K562 (cell line): ENCODE measurements around the gene TMEM129. TPM values are rescaled to one million over a fixed set of nuclear protein-coding genes. Genes with fewer than 3 reads are reported as not detected.

Experiments
- ATAC-seq: fragments of 200-7000 bp; cut with Tn5 transposase; 3 replicates; pipeline ENCODE4 v1.9.1; 2020; ENCODE audit warnings: moderate library complexity
- BruUV-seq: library from RNA; stranded (reverse); fragments of 400-500 nt; replicated peaks from 2 replicates; lab custom pipeline; 2021; lab: Mats Ljungman, UMichigan
- CTCF ChIA-PET: fragments of 300-600 bp; formaldehyde crosslinking; extraction: SDS; loops from one replicate; lab custom pipeline; 2021; ENCODE audit warnings: low intra/inter-chr PET ratio; lab: Yijun Ruan, JAX
- POLR2A ChIA-PET: fragments of 300-600, 350-650 bp; sonication (Branson Sonifier 250); formaldehyde crosslinking; extraction: SDS; loops from one replicate; lab custom pipeline; 2021; ENCODE audit warnings: antibody characterized with exemption, inconsistent platforms; lab: Yijun Ruan, JAX
- DNase-seq, 4 experiments: peaks; one replicate each; pipeline versions ENCODE4 v3.0.0 to v3.0.0-alpha.2; 2011 to 2018; ENCODE audit warnings: low spot score in 3 of 4, mixed read lengths in 3 of 4; ENCODE audit errors: extremely low read depth in 1 of 4
- FAIRE-seq: peaks from 2 replicates; lab custom pipeline; 2011; peaks lifted over from hg19 to GRCh38; lab: Jason Lieb, UNC
- H2AFZ ChIP-seq: 2 replicates; pipeline ENCODE4 v1.6.0; 2011; ENCODE audit warnings: low read depth, low read length, control low read depth, inconsistent platforms
- H3K27ac ChIP-seq: fragments of 200-600 bp; 3 replicates; pipeline ENCODE4 v1.8.0; 2011; ENCODE audit warnings: low read depth, mild to moderate bottlenecking, control low read depth, inconsistent platforms, low read length, moderate library complexity, mixed read lengths; ENCODE audit errors: extremely low read depth
- H3K27me3 ChIP-seq, 2 experiments: fragments of 300-600 bp in 1 of 2; 2 replicates in 1 of 2; 3 replicates in 1 of 2; pipeline versions ENCODE4 v1.6.0 to v1.8.0; 2011; ENCODE audit warnings: inconsistent platforms in 2 of 2, low read length in 2 of 2, mild to moderate bottlenecking in 1 of 2, mixed read lengths in 1 of 2, moderate library complexity in 1 of 2; ENCODE audit not compliant: control insufficient read depth in 2 of 2, insufficient read depth in 2 of 2
- H3K36me3 ChIP-seq: fragments of 300-600 bp; 3 replicates; pipeline ENCODE4 v1.8.0; 2011; ENCODE audit warnings: mild to moderate bottlenecking, low read length, inconsistent platforms; ENCODE audit not compliant: control insufficient read depth, insufficient read depth
- H3K4me1 ChIP-seq, 2 experiments: fragments of 200-600 bp in 1 of 2; replicated peaks in 1 of 2; 2 replicates in 1 of 2; 3 replicates in 1 of 2; pipeline versions ENCODE4 v1.5.1 to v1.8.0; 2011; ENCODE audit warnings: inconsistent platforms in 2 of 2, low read length in 2 of 2, mild to moderate bottlenecking in 1 of 2, mixed read lengths in 1 of 2, moderate library complexity in 1 of 2; ENCODE audit not compliant: control insufficient read depth in 2 of 2, insufficient read depth in 2 of 2
- H3K4me2 ChIP-seq: 2 replicates; pipeline ENCODE4 v1.6.1; 2011; ENCODE audit warnings: low read length, control low read depth, inconsistent platforms, mixed read lengths; ENCODE audit not compliant: insufficient read depth
- H3K4me3 ChIP-seq: fragments of 200-600 bp; sonication (generic), shearing (Covaris generic); 2 replicates; pipeline ENCODE4 v1.5.1; 2016; ENCODE audit warnings: control low read depth, inconsistent platforms
- H3K79me2 ChIP-seq: fragments of 200-600 bp; 3 replicates; pipeline ENCODE4 v1.8.0; 2011; ENCODE audit warnings: low read length, inconsistent platforms; ENCODE audit not compliant: control insufficient read depth, insufficient read depth
- H3K9ac ChIP-seq, 2 experiments: 2 replicates each; pipeline versions ENCODE4 v1.6.0 to v1.6.1; 2011; ENCODE audit warnings: low read depth in 2 of 2, low read length in 2 of 2, control low read depth in 1 of 2, inconsistent platforms in 1 of 2, mild to moderate bottlenecking in 1 of 2, mixed read lengths in 1 of 2; ENCODE audit not compliant: insufficient read depth in 1 of 2
- H3K9me1 ChIP-seq: one replicate; pipeline ENCODE4 v1.6.0; 2011; ENCODE audit warnings: inconsistent platforms, mild to moderate bottlenecking, low read length, moderate library complexity; ENCODE audit not compliant: control insufficient read depth, insufficient read depth
- H3K9me3 ChIP-seq: replicated peaks from 2 replicates; pipeline ENCODE4 v1.5.1; 2011; ENCODE audit warnings: low read depth, low read length, inconsistent platforms; ENCODE audit not compliant: control insufficient read depth, insufficient read depth
- H4K20me1 ChIP-seq: replicated peaks from 2 replicates; pipeline ENCODE4 v1.6.1; 2011; ENCODE audit warnings: low read length, inconsistent platforms, mixed read lengths; ENCODE audit not compliant: control insufficient read depth, insufficient read depth
- HDAC2 ChIP-seq: fragments of 450-650 bp; IDR thresholded peaks from 2 replicates; pipeline ENCODE4 v1.6.1; 2016; ENCODE audit warnings: mild to moderate bottlenecking
- MBD1 ChIP-seq: fragments of 250-450 bp; sonication (Bioruptor Pico); IDR thresholded peaks from 2 replicates; pipeline ENCODE4 v1.8.0; 2022; ENCODE audit warnings: inconsistent platforms
- PHTF2 ChIP-seq: fragments of 250-450 bp; sonication (Bioruptor Pico); IDR thresholded peaks from 2 replicates; pipeline ENCODE4 v1.5.0; 2021; ENCODE audit warnings: mild to moderate bottlenecking
- POLR2A ChIP-seq: fragments of 450-650 bp; conservative IDR thresholded peaks from 2 replicates; pipeline ENCODE4 v1.6.1; 2016
- TBL1XR1 ChIP-seq, 2 experiments: IDR thresholded peaks; 2 replicates each; pipeline ENCODE4 v1.6.1; 2012; ENCODE audit warnings: improper control_type of control experiment in 2 of 2, low read length in 2 of 2, mild to moderate bottlenecking in 1 of 2
- WGBS: fragments of 100-300 bp; shearing (Covaris generic); methylation state at CpG from one replicate; pipeline ENCODE4 v1.1.6; 2016; ENCODE audit warnings: low coverage, mixed read lengths; ENCODE audit not compliant: insufficient coverage; ENCODE audit errors: missing lambda C conversion rate; 5-methylcytosine and 5-hydroxymethylcytosine counted together
- in situ Hi-C: fragments of 300-500 bp; cut with MboI; formaldehyde crosslinking; loops from 4 replicates; pipeline ENCODE4 v1.15.0; 2018; ENCODE audit warnings: inconsistent platforms, mixed read lengths
- intact Hi-C: fragments of 100-400 bp; cut with micrococcal nuclease; formaldehyde crosslinking; loops from 2 replicates; pipeline ENCODE4 v1.14.2; 2022
- polyA plus RNA-seq, 8 experiments: library from polyadenylated mRNA; depleted of rRNA in 4 of 8; stranded (reverse) in 5 of 8; unstranded in 3 of 8; fragments of >200 nt; fragmentation: Nextera tagmentation in 2 of 8; fragmentation: Illumina TruSeq in 1 of 8; extraction: Ambion mirVana in 2 of 8; extraction: Trizol in 1 of 8; gene quantifications; 2 replicates each; pipeline versions ENCODE4 v1.2.1 to v1.2.3, GENCODE V29; 2011 to 2014; ENCODE audit warnings: inconsistent platforms in 1 of 8, missing spikeins in 1 of 8
- total RNA-seq, 7 experiments: library from RNA; depleted of rRNA in 6 of 7; stranded (reverse); fragments of >200 nt in 6 of 7; fragmentation: Illumina TruSeq in 2 of 7; extraction: Trizol in 2 of 7; gene quantifications; 2 replicates each; pipeline versions ENCODE4 v1.2.1 to v1.2.3, GENCODE V29; 2011 to 2021; ENCODE audit warnings: low replicate concordance in 1 of 7
- TF ChIP-seq, protein P1 (sequence below): fragments of 450-650 bp; IDR thresholded peaks from 2 replicates; pipeline ENCODE4 v1.6.1; 2018; ENCODE audit not compliant: partially characterized antibody
- TF ChIP-seq, protein P2 (sequence below), 2 experiments: IDR thresholded peaks; 2 replicates each; pipeline ENCODE4 v1.6.1; 2011; ENCODE audit warnings: borderline replicate concordance in 1 of 2, control low read depth in 1 of 2, low read depth in 1 of 2, low read length in 1 of 2, mild to moderate bottlenecking in 1 of 2, mixed read lengths in 1 of 2, moderate library complexity in 1 of 2; ENCODE audit not compliant: insufficient read depth in 1 of 2, insufficient read length in 1 of 2, poor library complexity in 1 of 2, severe bottlenecking in 1 of 2; ENCODE audit errors: extremely low read depth in 1 of 2

TMEM129 gene
- total and polyA plus RNA-seq, 9 of the 15 experiments (the other 6 are each of a cell fraction or from before 2014, with no cell fraction given): 0.34 to 47.2 (median 18.8) TPM

DNA sequence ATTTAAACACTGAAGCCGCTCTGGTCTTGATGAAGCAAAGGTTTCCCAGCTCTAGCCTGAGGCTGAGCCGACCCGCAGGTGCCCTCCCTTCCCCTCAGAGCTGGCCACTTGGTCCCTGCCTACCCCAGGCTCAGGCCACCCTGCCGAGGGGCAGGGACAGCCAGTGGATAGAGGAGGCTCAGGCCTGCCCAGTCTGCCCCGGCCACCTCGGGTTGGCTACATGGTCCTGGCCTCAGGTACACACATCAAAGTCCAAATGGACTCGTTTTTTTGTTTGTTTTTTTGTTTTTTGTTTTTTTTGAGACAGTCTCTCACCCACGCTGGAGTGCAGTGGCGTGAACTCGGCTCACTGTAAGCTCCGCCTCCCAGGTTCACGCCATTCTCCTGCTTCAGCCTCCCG, 24.0 kb upstream of the TMEM129 start:
- Histone ChIP-seq H4K20me1 (no peaks in the 10 kb centered on the region), H3K9ac (no peak overlapping the region), H3K4me2 (no peak overlapping the region), H3K9me3 (no peaks in the 10 kb centered on the region), H3K36me3 (peaks cover 48% of the 10 kb centered on the region; the same call in 2 of the 3 replicates), H2AFZ (no peak overlapping the region), H3K4me1 (peaks cover 0 to 65% of the 10 kb centered on the region in 2 experiments; a peak in 2 of 5 replicates), H3K27ac (no peak overlapping the region), H3K9me1 (no peaks in the 10 kb centered on the region), H3K79me2 (no peaks in the 10 kb centered on the region), H3K27me3 (no peaks in the 10 kb centered on the region), H3K4me3 (no peak overlapping the region)
- in situ Hi-C loops (no loop called here), intact Hi-C loops (loop anchor here (5.0 kb wide), 2 partner anchors 162 to 442 kb away; no protein-coding TSS in a partner anchor)
- ATAC-seq (no peak), FAIRE-seq (no peak), DNase-seq (no peak)
- BruUV-seq: no TSS peak
- TF ChIP-seq HDAC2 (no peak), MBD1 (CRISPR knock-in tag) (no peak), POLR2A (peak; percentile 41; the same call in 1 of the 2 replicates), TBL1XR1 (IDR thresholded peaks at IDR 0.05; ENCODE audit: low read length in 2 of 2) (no peak), PHTF2 (CRISPR knock-in tag) (no peak)
- TF ChIP-seq, protein P1, sequence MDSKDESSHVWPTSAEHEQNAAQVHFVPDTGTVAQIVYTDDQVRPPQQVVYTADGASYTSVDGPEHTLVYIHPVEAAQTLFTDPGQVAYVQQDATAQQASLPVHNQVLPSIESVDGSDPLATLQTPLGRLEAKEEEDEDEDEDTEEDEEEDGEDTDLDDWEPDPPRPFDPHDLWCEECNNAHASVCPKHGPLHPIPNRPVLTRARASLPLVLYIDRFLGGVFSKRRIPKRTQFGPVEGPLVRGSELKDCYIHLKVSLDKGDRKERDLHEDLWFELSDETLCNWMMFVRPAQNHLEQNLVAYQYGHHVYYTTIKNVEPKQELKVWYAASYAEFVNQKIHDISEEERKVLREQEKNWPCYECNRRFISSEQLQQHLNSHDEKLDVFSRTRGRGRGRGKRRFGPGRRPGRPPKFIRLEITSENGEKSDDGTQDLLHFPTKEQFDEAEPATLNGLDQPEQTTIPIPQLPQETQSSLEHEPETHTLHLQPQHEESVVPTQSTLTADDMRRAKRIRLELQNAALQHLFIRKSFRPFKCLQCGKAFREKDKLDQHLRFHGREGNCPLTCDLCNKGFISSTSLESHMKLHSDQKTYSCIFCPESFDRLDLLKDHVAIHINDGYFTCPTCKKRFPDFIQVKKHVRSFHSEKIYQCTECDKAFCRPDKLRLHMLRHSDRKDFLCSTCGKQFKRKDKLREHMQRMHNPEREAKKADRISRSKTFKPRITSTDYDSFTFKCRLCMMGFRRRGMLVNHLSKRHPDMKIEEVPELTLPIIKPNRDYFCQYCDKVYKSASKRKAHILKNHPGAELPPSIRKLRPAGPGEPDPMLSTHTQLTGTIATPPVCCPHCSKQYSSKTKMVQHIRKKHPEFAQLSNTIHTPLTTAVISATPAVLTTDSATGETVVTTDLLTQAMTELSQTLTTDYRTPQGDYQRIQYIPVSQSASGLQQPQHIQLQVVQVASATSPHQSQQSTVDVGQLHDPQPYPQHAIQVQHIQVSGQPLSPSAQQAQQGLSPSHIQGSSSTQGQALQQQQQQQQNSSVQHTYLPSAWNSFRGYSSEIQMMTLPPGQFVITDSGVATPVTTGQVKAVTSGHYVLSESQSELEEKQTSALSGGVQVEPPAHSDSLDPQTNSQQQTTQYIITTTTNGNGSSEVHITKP: peak; percentile 91
- TF ChIP-seq, protein P2, sequence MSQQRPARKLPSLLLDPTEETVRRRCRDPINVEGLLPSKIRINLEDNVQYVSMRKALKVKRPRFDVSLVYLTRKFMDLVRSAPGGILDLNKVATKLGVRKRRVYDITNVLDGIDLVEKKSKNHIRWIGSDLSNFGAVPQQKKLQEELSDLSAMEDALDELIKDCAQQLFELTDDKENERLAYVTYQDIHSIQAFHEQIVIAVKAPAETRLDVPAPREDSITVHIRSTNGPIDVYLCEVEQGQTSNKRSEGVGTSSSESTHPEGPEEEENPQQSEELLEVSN (IDR thresholded peaks at IDR 0.05; ENCODE audit: borderline replicate concordance in 1 of 2, extremely low read depth in 1 of 2, insufficient read depth in 1 of 2, insufficient read length in 1 of 2, low read depth in 1 of 2, low read length in 1 of 2, poor library complexity in 1 of 2, severe bottlenecking in 1 of 2): no peak
- 72% methylated on average over 10 of the region's 13 CpGs for WGBS
- POLR2A ChIA-PET: interaction anchor here (0.7 to 1.4 kb wide), 7 partner anchors 9 to 674 kb away, joined by 3 to 4 read pairs (median 3); partner anchors contain the start of genes CFAP99, TACC3 and TMEM129
- CTCF ChIA-PET: interaction anchor here (6.2 kb wide), 1 partner anchor 64 kb away, joined by 94 read pairs; no protein-coding TSS in a partner anchor
